NCI-H345 treated with DMSO at 0.1 percent for 48 hours (cell line): Measurements from ENCODE around the gene LTB4R.
"Not testable (repeated sequence)": the region's sequence is repeated elsewhere in the genome, so short reads cannot be mapped to it uniquely, and the experiment has no call there.

ENCODE experiments used
- DNase-seq: peaks from one replicate; lab custom pipeline; 2025; ENCODE audit not compliant: unreplicated experiment; lab: John Stamatoyannopoulos, UW

Gene LTB4R

DNA sequence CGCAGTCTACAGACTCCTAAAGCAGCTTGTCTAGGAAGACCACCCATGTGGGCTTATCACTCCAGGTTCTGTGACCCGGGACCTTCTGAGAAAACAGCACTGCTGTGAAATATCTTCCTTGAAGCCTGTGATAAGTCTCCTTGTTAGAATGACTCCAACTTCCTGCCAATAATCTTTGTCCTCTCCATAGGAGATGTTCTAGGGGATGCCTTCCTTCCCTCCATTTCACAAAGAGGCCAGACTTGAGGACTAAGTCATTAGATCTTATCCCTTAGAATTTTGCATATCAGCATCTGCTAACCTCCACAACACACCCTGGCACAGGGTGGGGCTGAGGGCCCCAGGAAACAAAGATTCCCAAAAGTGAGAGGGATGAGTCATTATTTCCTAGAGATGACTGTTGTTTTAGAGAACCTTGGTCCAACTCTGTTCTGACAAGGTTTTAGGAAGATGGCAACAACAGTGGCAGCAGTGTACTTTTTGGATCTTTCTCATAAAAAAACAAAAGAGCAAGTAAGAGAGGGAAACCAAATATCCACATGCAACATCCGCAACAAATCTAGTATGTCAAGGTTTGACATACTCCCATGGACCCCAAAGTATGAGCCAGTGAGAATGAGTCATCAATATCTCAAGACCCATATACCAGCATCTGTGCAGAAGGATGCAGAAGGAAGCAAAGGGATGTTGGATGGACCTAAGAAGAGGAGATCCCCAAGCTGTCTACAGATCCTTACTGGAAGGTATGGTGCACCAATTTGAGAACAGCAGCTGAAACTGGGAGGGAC is 6.0 kb downstream of the LTB4R start:
- DNase-seq, result no peak

DNA sequence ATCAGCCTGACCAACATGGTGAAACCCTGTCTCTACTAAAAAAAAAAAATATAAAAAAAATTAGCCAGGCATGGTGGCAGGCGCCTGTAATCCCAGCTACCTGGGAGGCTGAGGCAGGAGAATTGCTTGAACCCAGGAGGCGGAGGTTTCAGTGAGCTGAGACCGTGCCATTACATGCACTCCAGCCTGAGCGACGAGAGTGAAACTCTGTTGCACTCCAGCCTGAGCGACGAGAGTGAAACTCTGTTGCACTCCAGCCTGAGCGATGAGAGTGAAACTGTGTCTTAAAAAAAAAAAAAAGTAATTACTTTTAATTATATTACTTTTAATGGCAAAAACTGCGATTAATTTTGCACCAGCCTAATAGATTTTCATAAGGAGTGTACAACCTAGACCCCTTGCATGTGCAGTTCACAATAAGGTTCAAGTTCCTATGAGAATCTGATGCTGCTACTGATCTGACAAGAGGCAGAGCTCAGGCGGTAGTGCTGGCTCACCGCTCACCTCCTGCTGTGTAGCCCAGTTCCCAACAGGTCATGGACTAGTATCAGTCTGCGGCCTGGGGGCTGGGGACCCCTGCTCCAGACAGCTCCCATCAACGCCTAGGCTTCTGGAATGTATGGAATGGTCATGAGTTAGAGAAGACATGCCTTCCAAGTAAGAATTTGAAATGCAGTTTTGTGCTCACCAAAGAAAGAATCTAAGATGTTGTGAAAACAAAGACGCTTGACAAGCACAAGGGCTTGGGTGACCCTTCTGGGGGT is 10.1 kb downstream of the LTB4R start:
- DNase-seq, result no peak

DNA sequence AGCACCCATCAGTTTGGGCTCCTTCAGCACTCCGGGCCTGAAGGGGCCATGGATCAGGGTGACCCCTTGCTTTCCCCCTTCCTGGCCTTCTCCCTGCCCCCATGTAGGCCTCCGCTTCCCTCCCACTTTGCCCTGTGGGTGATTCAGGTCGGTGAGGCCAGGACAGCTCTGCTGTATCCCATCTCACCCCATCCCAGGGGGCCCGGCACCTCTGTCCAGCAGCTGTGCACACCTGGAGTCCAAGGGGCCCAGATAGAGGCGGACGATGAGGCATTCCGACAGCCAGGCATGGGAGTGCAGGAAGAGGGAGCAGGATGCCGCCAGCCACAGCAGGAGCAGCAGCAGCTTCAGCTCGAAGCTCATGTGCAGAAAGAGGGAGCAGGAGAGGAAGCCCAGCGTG is 11.4 kb downstream of the LTB4R start:
- no peak for DNase-seq

DNA sequence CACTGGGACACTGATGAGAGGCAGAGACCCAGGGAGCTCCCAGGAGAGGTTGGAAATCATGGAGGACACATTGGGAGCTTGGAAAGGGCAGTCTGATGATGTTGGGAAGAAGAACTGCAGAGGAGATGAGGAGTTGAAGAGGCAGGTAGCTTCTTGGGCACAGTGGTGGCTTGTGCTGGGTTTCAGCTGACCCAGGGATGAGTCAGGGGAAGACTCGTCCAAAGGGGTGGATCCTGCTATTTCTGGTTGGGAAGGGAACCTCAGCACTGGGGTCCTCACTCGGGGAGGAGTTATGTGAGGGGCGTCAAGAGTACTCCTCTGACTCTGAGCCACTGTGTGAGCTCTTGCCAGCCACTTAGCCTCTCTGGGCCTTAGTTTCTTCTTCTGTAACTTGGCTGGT is 12.0 kb downstream of the LTB4R start:
- no peak for DNase-seq

DNA sequence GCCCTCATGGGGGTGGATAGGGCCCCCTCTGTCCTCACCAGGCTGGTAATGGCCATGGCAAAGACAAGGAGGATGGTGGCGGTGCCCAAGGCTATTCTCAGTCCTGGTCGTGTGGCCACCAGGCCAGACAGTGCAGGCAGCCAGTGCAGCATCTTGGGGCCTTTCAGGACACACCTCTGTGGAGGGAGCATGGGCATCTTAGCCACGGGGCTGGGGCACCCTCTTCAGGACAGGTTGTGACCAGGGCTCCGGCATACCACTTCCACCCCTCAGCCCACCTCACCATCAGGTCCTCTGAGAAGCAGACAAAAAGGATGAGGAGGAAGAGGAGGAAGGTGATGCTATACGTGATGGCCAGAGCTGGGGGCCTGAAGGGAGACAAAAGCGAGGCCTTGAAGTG is 12.7 kb downstream of the LTB4R start:
- no peak for DNase-seq

DNA sequence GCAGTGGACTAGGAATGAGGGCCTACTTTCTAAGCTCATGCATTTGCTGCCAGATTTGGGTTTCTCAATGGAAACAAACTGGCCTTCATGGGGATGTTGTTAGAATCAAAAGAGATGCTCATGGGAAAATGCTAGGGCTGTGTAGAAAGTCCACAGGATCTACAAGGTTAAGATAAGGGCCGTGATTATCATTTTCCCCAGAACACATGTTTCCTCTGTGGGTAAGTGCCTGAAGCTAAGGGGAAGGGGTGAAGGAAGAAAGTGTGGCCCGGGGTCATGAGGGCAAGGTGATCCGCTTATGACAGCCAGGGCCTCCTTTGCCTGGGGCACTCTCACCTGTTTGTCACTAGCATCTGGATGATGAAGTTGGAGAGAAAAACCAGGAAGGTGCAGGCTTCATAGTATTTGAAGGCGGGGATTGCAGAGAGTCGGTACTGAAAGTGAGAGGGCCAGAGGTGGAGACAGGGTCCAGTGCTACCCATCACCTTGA is 13.8 kb downstream of the LTB4R start:
- no peak for DNase-seq

DNA sequence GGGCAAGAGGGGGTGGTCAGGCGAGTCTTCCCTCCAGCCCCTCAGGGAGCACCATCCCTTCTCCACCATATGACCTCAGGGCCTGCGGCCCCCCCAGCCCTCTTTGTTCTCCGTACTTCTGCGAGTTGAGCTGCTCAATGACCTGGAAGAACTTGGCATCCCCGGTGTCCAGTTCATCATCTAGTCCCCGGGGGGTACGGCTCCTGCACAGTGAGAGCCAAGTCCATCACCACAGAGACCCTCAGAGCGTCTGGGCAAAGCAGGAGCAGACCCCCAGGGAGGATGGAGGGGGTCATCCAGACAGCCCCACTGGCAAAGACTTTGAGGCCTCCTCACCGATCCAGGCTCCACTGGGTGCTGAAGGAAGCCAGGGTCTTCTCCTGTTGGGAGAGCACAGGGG is 14.7 kb downstream of the LTB4R start:
- DNase-seq, result no peak

DNA sequence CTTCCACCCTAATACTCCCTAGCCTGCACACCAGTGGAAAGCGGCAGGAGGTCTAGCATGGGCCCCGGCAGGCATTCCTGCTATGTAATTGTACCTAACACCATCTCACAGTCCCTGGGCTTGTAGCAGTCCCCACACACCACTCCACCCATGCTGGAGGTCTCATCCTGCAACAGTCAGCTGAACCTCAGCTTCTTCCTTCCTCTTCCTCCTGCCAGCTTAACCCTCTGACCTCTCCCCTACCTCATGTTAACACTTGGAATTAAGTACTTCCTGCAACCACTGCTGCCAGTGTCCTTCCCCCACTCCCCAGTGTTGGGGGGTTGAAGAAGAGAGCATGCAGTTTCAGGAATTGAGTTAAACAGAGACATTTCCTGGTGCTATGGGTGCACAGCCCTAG is 16.0 kb downstream of the LTB4R start:
- DNase-seq, result no peak

DNA sequence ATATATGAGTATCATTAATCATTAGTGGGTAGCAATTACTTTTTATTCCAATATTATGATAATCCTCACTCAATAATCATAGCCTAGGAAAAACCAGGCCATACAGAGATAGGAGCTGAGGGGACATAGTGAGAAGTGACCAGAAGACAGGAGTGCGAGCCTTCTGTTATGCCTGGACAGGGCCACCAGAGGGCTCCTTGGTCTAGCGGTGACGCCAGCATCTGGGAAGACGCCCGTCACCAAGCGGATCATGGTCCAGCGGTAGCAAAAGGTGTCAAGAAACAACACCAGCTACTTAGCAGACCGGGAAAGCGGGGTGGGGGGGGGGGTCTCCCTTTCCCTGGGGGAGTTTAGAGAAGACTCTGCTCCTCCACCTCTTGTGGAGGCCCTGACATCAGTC is 16.6 kb downstream of the LTB4R start:
- not testable (repeated sequence) for DNase-seq

DNA sequence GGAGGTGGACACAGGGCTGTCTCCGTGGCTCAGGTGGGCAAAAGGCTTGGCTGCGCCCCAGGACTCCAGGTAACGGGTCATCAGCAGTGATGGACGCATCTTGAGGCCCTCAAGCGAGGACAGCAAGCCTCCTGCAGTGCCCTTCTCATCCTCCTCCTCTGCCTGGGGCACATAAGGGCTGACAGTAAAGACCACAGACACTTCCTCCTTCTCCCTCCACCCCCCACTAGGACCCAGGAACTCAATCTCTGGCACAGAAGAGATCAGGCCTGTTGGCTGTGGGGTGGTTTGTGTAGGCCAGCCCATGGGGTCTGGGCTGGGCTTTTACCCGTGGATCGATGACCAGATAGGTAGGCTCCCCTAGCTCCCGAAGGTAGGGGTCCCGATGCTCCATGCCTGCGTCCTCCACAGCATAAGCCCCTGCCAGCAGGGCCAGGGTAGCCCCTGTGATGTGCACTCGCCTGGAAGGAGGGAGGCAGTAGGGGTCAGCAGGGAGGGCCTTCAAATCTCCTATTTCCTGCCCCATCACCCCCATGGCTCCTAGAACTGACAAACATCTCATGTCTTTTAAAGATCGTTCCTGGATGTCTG is 17.9 kb downstream of the LTB4R start:
- no peak for DNase-seq

DNA sequence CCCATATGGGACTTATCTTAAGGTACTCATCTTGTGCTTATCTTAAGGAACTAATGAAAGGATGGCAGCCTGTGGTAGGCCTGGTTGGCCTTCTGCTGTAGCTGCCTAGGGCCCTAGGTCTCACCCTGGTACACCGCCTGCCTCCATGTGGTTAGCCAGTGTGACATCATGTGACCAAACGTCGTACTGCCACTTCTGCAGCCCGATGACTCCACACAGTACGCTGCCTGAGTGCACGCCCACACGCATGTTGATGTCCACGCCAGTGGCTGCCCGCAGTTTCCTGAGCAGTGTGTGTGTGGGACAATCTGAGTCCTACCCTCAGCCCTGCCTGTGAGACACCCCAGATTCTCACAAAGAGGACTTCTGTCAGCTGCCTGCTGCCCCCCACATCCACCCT is 18.4 kb downstream of the LTB4R start:
- DNase-seq, result no peak

DNA sequence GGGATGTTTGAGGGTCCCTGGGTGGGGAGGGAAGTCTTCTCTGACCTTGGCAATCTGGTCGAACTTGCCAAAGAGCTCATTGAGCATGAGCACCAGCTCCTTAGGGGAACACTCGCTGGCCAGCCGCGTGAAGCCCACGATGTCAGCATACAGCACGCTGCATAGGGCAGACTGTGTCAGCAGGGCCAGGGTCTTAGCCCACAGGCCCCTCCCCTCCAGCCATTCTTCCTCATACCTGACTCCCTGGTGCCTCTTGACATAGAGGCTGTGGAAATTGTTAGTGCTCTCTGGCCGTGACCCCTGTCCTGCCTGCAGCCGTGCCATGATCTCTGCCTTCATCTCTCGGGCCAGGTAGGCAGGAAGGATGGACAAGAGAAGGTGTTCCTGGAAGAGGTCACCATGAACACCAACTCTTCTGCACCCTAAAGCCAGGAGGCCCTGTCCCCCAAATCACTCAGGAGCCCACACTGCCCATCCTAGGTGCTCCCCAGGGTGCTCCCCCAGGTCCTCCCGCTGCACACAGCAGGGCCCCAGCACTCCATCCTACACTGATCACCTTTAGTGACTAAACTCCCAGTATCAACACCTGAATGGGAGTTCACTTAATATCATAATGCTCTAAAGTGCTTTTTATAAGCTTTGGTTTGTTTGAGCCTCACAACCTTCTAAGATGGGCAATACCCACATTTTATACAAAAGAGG is 19.8 kb downstream of the LTB4R start:
- no peak for DNase-seq

DNA sequence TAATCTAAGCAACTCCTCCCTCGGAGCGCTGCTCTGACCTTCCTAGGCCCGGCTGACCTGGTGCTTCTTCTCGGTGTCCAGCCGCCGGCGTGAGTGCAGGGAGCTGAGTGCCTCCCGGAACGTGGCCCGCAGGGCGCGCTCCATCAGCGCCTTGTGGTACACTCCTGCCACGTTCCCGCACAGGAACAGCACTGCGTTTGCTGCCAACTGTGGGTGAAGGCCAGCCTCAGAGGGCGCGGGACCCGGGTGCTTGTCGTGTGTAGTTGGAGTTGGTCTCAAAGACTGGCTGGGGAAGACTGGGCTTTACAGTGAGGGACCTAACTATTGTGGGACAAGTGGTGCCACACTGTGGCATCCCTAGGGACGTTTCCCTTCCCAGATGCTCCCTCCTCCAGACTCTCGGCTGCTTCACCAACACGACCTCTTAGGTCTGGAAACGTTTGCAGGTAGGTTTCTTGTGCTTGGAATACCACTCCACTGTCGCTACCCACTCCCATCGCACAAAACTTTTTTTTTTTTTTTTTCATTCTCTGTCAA is 20.5 kb downstream of the LTB4R start:
- DNase-seq, result no peak

DNA sequence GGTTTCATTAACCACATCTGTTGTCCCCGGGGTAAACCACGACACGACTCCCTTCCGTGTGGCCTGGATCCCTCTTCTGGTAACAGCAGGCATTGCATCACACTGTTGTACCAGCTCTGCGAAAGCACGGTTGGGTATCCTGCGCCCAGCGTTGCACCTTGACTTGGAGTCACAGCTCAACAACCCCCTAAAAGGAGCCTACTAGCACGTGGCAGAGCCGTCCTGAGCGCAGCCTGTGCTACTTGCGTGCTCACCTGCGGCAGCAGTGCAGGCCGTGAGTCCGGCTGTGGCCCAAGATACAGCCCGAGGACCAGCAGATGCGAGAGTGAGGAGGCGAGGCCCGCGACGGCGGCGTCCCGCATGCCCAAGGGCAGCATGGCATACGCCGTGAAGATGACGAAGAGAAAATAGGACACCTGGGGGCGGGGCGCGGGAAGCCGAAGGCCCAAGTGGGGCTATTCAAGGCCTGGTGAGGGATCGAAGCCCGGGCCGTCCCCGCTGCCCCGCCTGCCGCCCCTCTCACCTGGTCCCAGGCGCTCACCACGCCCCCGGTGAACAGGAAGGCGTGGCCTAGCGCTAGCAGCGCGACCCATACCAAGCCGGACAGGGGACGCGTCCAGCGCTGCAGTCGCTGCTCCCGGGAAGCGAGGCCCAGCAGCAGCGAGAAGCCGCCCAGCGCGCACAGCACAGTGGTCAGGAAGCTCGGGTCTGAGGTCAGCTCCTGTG is 21.1 kb downstream of the LTB4R start:
- DNase-seq, result peak; percentile 79

DNA sequence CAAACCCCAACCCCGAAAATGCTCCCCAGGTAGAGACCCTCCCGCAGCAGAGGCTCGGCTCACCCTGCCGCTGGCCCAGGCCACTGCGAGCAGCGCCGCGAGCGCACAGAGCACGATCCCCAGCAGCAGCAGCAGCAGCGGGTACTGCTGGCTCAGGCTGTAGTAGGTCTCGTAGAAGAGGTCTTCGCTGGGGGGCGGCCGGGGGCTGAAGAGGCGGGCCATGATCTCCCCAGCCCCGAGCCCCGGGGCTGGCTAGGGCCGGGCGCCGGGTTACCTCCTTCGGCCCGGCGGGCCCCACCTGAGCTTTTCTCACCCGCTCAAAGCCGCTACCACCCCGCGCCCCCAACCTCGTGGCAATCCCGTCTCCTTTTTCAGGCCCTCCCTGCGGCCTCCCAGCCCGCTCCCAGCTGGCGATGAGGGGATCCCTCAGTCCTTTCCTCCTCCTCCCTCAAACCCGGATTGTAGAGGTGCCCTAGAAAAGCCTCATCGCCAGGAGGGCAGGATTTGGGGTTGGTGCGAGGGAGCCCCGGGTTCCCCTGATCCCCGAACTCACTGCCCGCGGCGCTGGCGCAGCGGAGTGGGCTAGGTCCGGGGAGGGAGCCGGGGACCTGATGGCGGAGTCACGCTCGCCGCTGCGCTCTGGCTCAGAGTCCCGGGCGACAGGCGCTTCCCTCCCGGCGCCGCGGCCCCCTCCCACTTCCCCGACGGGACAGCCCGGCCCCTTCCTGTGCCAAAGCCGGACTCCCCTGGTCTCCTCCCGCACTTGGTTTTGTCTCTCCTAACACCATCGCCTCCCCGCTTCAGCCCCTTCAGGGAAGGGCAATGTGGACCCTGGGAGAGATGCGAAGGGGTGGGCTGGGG is 23.4 kb downstream of the LTB4R start, which contains the start of gene ADCY4:
ADCY4 (minus strand) TSS at position 641 of the 861 bp plus-strand sequence; CDS start at position 222, 419 bp downstream.
- DNase-seq, result no peak

DNA sequence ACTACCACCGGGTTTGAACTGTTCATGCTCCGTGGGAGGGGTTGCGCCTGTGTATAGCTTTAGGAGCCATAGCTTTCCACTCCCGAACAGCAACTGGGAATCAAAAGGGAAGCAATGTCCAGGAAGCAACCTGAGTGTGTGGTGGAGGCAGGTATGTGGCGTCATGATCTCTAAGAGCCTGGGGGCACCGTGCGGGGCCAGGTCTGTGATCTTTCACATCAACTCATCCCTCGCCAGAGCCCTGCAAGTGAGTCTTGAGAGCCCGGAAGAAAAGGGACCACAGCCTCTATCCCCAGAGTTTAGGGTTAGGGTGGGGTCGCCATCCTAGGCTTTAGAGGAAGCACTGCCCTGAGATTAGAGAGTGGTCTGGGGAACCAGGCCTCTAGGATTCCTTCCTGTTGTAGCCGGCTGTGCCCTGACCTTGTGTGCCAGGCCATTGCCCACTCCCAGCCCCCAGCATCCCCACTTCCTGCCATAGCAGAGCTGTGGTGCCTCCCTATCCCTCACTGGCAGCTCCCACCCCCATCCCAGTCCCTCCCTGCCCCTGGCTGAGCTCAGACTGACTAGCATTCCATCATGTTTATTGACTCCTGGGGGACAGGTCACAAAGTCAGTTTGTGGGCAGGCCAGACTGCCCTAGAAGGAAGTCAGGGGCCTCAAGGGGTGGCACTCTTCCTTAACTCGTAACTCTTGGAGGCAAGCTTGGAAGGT is 24.3 kb downstream of the LTB4R start:
- DNase-seq, result no peak

DNA sequence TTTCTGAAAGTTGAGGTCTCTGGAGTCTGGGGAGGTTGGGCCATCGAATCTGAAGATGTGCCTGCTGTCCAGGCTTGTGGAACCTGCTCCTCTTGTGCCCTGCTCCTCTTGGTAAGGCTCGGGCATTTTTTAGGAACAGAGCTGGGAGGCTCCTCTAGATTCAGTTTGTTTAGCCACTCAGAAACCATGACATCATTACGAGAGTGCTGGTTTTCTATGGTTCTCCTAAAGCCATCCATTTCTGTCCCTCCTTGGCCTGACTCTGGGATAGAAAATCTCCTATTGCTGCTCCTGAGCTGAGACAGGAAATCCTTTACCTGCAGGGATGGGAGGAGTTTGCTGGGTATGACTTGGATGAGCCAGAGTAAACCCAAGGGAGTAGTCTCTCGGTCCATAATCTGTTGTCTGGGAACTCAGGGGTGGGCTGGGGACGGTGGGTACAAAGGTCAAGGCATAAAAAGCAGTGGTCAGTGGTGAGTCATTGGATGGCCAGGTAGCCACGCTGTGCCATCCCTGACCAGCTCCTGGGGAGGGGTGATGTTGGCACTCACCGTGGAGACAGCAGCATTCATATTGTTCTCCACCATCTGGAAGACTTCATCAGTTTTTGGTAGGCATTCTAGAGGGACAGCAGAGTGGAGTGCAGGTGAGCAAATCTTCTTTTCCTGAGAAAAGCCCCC is 26.0 kb downstream of the LTB4R start:
- DNase-seq, result no peak

DNA sequence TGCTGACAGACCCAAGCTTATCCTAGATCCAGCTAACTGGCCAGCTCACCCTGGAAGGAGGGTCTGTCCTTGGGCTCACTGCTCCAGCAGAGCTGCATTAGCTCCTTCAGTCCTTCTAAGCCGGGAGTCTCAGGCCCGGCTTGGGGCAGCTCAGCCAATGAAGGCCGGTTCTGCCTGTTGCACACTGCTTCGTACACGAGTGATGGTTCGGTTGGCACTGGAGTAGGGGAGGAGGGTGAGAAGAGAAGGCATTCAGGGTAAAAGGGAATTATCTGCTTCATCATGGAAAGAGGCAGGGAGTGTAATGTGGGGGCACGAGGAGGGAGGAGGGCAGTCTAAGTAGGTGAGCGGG is 26.5 kb downstream of the LTB4R start:
- DNase-seq, result no peak
